Natural killer cell (primary cell): ENCODE results near the gene SPARC. TPM values are rescaled to one million over a fixed set of nuclear protein-coding genes. Genes with fewer than 3 reads are reported as not detected.
A peak's percentile ranks its signal among the peaks of the same experiment; 100 is the strongest.
"Not testable (repeated sequence)": the region's sequence is repeated elsewhere in the genome, so short reads cannot be mapped to it uniquely, and the experiment has no call there.

ENCODE experiments used
- ATAC-seq, 3 donors: fragments of 150-1000 bp in 2 of 3; fragments of 200-7000 bp in 1 of 3; cut with Tn5 transposase; 1 replicate in 1 of 3; 2 replicates in 2 of 3; pipeline ENCODE4 v1.10.0; 2021; ENCODE audit warnings: mild to moderate bottlenecking in 2 of 3, moderate library complexity in 2 of 3
- DNase-seq, 2 donors: peaks; one replicate each; pipeline versions ENCODE4 v3.0.0 to v3.0.0-alpha.2; 2013 to 2021; ENCODE audit warnings: mixed read lengths in 1 of 2
- H3K27ac ChIP-seq: one replicate; pipeline ENCODE4 v1.5.1; 2013; ENCODE audit warnings: mild to moderate bottlenecking, low read length
- H3K27me3 ChIP-seq: one replicate; pipeline ENCODE4 v1.6.1; 2013; ENCODE audit warnings: low read length; ENCODE audit not compliant: control insufficient read depth, insufficient read depth
- H3K36me3 ChIP-seq: one replicate; pipeline ENCODE4 v1.6.1; 2013; ENCODE audit warnings: low read length; ENCODE audit not compliant: control insufficient read depth, insufficient read depth
- H3K4me1 ChIP-seq: one replicate; pipeline ENCODE4 v1.6.1; 2013; ENCODE audit warnings: low read length; ENCODE audit not compliant: control insufficient read depth, insufficient read depth
- H3K4me3 ChIP-seq: one replicate; pipeline ENCODE4 v1.5.1; 2013; ENCODE audit warnings: low read length
- H3K9me3 ChIP-seq: one replicate; pipeline ENCODE4 v1.6.1; 2013; ENCODE audit warnings: low read length; ENCODE audit not compliant: control insufficient read depth, insufficient read depth
- H3K27ac Mint-ChIP-seq, 2 donors: one replicate each; pipeline ENCODE4 v1.8.0; 2022; ENCODE audit warnings: mild to moderate bottlenecking in 2 of 2, mixed read lengths in 2 of 2, moderate library complexity in 1 of 2
- H3K27me3 Mint-ChIP-seq, 2 donors: one replicate each; pipeline ENCODE4 v1.8.0; 2022; ENCODE audit warnings: low read depth in 2 of 2, mixed read lengths in 2 of 2
- H3K36me3 Mint-ChIP-seq: one replicate; pipeline ENCODE4 v1.8.0; 2022; ENCODE audit warnings: mixed read lengths
- H3K4me1 Mint-ChIP-seq, 2 donors: one replicate each; pipeline ENCODE4 v1.8.0; 2022; ENCODE audit warnings: mixed read lengths in 2 of 2
- H3K4me3 Mint-ChIP-seq: one replicate; pipeline ENCODE4 v1.8.0; 2022; ENCODE audit warnings: mild to moderate bottlenecking, moderate library complexity, mixed read lengths
- H3K9me3 Mint-ChIP-seq, 2 donors: one replicate each; pipeline ENCODE4 v1.8.0; 2022; ENCODE audit warnings: mixed read lengths in 2 of 2
- WGBS: methylation state at CpG from one replicate; pipeline ENCODE4 v1.1.7; 2013; ENCODE audit warnings: missing lambda C conversion rate; ENCODE audit not compliant: insufficient coverage; 5-methylcytosine and 5-hydroxymethylcytosine counted together
- intact Hi-C: fragments of 100-400 bp; cut with micrococcal nuclease; formaldehyde crosslinking; loops from one replicate; pipeline ENCODE4 v1.14.2; 2022
- total RNA-seq, 4 donors: library from RNA; stranded (reverse); fragments of 120-200 nt in 1 of 4; gene quantifications; one replicate each; pipeline versions ENCODE4 v1.2.3 to v1.2.4, GENCODE V29; 2013 to 2022
- TF ChIP-seq, protein P1 (sequence below): fragments of 200-600 bp; IDR thresholded peaks from one replicate; pipeline ENCODE4 v1.8.0; 2022; ENCODE audit warnings: antibody characterized with exemption

Gene SPARC
- total RNA-seq, 3 donors from 2014 or later (not counting 1 experiment from before 2014, with no cell fraction given): 3.2 to 48.5 (median 23.4) TPM

DNA sequence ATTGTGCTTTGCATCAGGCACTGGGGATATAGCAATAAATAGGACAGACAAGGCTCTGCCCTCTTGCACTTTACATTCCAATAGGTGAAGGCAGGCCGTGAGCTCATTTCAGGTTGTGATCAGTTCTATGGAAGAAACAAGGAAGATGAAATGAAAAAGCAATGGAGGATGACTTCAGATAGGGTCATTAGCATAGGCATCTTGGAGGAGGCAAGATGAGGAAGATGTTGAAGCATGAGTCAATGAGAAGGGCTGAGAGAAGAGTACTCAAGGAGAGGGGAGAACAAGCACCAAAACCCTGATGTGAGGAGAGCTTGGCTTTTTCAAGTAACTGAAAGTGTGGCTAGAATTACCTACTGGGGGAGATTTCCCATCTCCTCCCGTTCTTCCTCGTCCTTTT is 5.0 kb upstream of the SPARC start:
- ATAC-seq (no peak), DNase-seq (no peak)
- H3K36me3 Mint-ChIP-seq: no peaks in the 10 kb centered on the region
- no peaks in the 10 kb centered on the region for H3K9me3 Mint-ChIP-seq
- intact Hi-C loops: no loop called here
- peaks cover 5% of the 10 kb centered on the region in 2 donors for H3K4me1 Mint-ChIP-seq
- peaks cover 8 to 18% of the 10 kb centered on the region in 2 donors for H3K27me3 Mint-ChIP-seq
- no peak overlapping the region for H3K27ac Mint-ChIP-seq
- no peaks in the 10 kb centered on the region for H3K9me3 ChIP-seq
- no peaks in the 10 kb centered on the region for H3K36me3 ChIP-seq
- H3K4me1 ChIP-seq: peaks cover 4% of the 10 kb centered on the region
- no peak overlapping the region for H3K4me3 Mint-ChIP-seq
- H3K27ac ChIP-seq: no peak overlapping the region
- no peaks in the 10 kb centered on the region for H3K27me3 ChIP-seq
- TF ChIP-seq, protein P1, sequence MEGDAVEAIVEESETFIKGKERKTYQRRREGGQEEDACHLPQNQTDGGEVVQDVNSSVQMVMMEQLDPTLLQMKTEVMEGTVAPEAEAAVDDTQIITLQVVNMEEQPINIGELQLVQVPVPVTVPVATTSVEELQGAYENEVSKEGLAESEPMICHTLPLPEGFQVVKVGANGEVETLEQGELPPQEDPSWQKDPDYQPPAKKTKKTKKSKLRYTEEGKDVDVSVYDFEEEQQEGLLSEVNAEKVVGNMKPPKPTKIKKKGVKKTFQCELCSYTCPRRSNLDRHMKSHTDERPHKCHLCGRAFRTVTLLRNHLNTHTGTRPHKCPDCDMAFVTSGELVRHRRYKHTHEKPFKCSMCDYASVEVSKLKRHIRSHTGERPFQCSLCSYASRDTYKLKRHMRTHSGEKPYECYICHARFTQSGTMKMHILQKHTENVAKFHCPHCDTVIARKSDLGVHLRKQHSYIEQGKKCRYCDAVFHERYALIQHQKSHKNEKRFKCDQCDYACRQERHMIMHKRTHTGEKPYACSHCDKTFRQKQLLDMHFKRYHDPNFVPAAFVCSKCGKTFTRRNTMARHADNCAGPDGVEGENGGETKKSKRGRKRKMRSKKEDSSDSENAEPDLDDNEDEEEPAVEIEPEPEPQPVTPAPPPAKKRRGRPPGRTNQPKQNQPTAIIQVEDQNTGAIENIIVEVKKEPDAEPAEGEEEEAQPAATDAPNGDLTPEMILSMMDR: no peak
- 86% methylated on average over 3 of the region's 3 CpGs for WGBS
- no peak overlapping the region for H3K4me3 ChIP-seq

DNA sequence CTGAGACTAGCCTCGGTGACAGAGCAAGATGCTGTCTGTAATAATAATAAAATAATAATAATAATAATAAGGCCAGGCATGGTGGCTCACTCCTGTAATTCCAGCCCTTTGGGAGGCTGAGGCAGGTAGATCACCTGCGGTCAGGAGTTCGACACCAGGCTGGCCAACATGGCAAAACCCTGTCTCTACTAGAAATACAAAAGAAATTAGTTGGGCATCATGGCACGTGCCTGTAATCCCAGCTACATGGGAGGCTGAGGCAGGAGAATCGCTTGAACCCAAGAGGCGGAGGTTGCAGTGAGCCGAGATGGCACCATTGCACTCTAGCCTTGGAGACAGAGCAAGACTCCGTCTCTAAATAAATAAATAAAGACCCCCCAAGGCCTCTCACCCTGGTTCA is 2.9 kb upstream of the SPARC start:
- H3K36me3 ChIP-seq, intact Hi-C loops, H3K27ac ChIP-seq, H3K36me3 Mint-ChIP-seq, H3K9me3 Mint-ChIP-seq, H3K27ac Mint-ChIP-seq, ATAC-seq, DNase-seq, H3K4me1 ChIP-seq, H3K9me3 ChIP-seq, H3K4me3 ChIP-seq, H3K4me3 Mint-ChIP-seq, H3K27me3 ChIP-seq: not testable (repeated sequence)
- 96% methylated on average over 7 of the region's 8 CpGs for WGBS
- Mint-ChIP-seq H3K27me3 (peaks cover 16 to 36% of the 10 kb centered on the region in 2 donors), H3K4me1 (peaks cover 14% of the 10 kb centered on the region in 2 donors)

DNA sequence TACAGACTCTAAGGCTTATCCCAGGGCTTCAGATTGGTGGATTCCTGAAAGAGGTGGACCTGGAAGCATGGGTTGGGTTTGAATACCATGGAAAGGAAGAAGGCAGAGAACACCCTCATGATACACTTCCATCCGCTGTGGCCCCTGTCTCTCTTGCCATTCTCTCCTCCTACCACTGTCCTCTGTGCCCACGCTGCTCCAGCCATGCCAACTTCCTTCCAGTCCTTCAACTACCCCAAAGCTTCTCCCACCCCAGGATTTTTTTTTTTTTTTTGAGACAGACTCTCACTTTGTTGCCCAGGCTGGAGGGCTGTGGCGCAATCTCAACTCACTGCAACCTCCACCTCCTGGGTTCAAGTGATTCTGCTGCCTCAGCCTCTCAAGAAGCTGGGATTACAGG is 1.7 kb upstream of the SPARC start:
- Mint-ChIP-seq H3K36me3 (no peaks in the 10 kb centered on the region), H3K27me3 (peaks cover 16 to 36% of the 10 kb centered on the region in 2 donors), H3K4me1 (peaks cover 14% of the 10 kb centered on the region in 2 donors), H3K27ac (no peak overlapping the region), H3K4me3 (no peak overlapping the region), H3K9me3 (no peaks in the 10 kb centered on the region)
- H3K4me1 ChIP-seq: peaks cover 9% of the 10 kb centered on the region
- ATAC-seq (no peak), DNase-seq (no peak)
- intact Hi-C loops: no loop called here
- H3K27me3 ChIP-seq: peaks cover 5% of the 10 kb centered on the region
- no peak overlapping the region for H3K27ac ChIP-seq
- WGBS: 86% methylated on average over 3 of the region's 3 CpGs
- H3K36me3 ChIP-seq: no peaks in the 10 kb centered on the region
- H3K4me3 ChIP-seq: no peak overlapping the region
- no peaks in the 10 kb centered on the region for H3K9me3 ChIP-seq
- TF ChIP-seq, protein P1: no peak

DNA sequence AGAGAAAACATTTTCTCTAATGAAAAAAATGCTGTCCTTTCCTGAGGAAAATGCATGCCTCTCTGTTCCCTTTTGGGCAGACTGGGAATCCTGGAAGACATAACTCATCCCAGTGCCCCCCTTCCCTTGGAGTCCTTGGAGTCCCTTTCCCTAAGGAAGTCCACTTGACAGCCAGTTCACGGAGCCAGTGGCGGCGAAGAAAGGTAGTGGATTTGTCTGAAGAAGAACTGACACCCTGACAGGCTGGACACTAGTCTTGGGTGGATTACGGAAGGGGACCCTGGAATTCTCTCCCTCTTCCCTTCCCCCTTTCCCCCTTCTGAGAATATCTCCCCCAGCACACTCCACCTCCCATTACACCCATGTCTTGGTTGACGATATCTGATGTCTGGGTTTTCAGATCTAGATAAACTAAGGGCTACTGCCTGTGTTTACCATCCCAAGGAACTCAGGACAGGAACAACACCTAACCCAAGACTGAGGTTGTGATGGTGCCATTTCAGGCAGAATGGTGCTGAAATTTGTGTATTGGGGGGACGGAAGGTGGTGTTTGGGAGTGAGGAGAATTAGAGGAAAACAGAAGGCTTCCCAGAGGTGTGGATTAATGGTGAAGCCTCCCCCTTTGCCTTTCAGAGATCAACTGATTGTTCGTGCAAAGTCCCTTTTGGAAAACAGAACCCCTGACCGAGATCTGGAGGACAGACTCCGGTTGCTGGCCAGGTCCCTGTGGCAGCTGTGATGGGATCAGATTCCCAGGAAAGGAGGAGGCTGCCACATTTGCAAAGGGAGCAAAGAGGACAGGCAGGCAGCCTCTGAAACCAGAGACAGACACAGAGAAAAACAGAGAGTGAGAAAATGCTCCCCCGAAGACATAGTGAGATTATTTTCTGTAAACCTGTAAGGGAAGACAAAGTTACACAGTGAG is 704 bp downstream of the SPARC start:
- ATAC-seq (no peak), DNase-seq (no peak)
- no peaks in the 10 kb centered on the region for H3K9me3 ChIP-seq
- no peak overlapping the region for H3K27ac ChIP-seq
- Mint-ChIP-seq H3K4me1 (peaks cover 14% of the 10 kb centered on the region in 2 donors), H3K27me3 (peaks cover 16 to 36% of the 10 kb centered on the region in 2 donors), H3K27ac (peak overlapping the region in 1 of 2 donors; percentile 17), H3K4me3 (peak overlapping the region; percentile 58), H3K9me3 (no peaks in the 10 kb centered on the region), H3K36me3 (no peaks in the 10 kb centered on the region)
- peaks cover 9% of the 10 kb centered on the region for H3K4me1 ChIP-seq
- H3K4me3 ChIP-seq: no peak overlapping the region
- H3K36me3 ChIP-seq: no peaks in the 10 kb centered on the region
- H3K27me3 ChIP-seq: peaks cover 5% of the 10 kb centered on the region
- intact Hi-C loops: no loop called here
- TF ChIP-seq, protein P1: no peak
- WGBS: 83% methylated on average over 10 of the region's 10 CpGs
